Hypothalamus (tissue), 51 donors: ENCODE results near the gene ARHGAP22.

Experiments
- DNase-seq, 51 donors: peaks; one replicate each; lab custom pipeline; 2025; lab: John Stamatoyannopoulos, UW

The ARHGAP22 gene

GRCh38 chr10:48456808-48457761 lies 147.8 kb downstream of the ARHGAP22 start:
- DNase-seq: no peak

GRCh38 chr10:48456361-48456804 lies 148.5 kb downstream of the ARHGAP22 start:
- DNase-seq: peak in 33 of 51 donors; percentile 14 to 65 (median 42)

GRCh38 chr10:48455392-48456151 lies 149.3 kb downstream of the ARHGAP22 start:
- DNase-seq: no peak

- DNase-seq: no peak
Observed at GRCh38 chr10:48455055-48455391, 149.8 kb downstream of the ARHGAP22 start.

- DNase-seq: no peak
Observed at GRCh38 chr10:48454302-48455054, 150.4 kb downstream of the ARHGAP22 start.

- DNase-seq: no peak
Observed at GRCh38 chr10:48453451-48454301, 151.2 kb downstream of the ARHGAP22 start.

GRCh38 chr10:48452879-48453412 lies 151.9 kb downstream of the ARHGAP22 start:
- no peak for DNase-seq

- no peak for DNase-seq
Observed at GRCh38 chr10:48451969-48452878, 152.6 kb downstream of the ARHGAP22 start.

- DNase-seq: no peak
Observed at GRCh38 chr10:48450741-48451466, 154.0 kb downstream of the ARHGAP22 start.

- no peak for DNase-seq
Observed at GRCh38 chr10:48450233-48450740, 154.6 kb downstream of the ARHGAP22 start.

GRCh38 chr10:48449501-48450232 lies 155.2 kb downstream of the ARHGAP22 start:
- DNase-seq: peak in 32 of 51 donors; percentile 28 to 83 (median 51)

- no peak for DNase-seq
Observed at GRCh38 chr10:48448796-48449195, 156.1 kb downstream of the ARHGAP22 start.

GRCh38 chr10:48447356-48448215 lies 157.3 kb downstream of the ARHGAP22 start:
- DNase-seq: no peak

GRCh38 chr10:48446785-48447184 lies 158.1 kb downstream of the ARHGAP22 start:
- DNase-seq: no peak

- no peak for DNase-seq
Observed at GRCh38 chr10:48445932-48446331, 158.9 kb downstream of the ARHGAP22 start.
